Suprapubic skin (tissue), 4 donors: ENCODE data around the gene NEFH.

Source experiments
- CTCF ChIP-seq, 2 donors: fragments of 200-600 bp in 1 of 2; fragments of 450-650 bp in 1 of 2; sonication (generic) in 1 of 2; IDR thresholded peaks; one replicate each; pipeline ENCODE4 v1.5.1; 2016 to 2019; ENCODE audit warnings: antibody characterized with exemption in 2 of 2, mild to moderate bottlenecking in 1 of 2, moderate library complexity in 1 of 2
- EP300 ChIP-seq: sonication (generic); formaldehyde crosslinking; IDR thresholded peaks from one replicate; pipeline ENCODE4 v1.6.1; 2017; ENCODE audit warnings: antibody characterized with exemption
- POLR2A ChIP-seq, 2 donors: fragments of 450-650 bp; IDR thresholded peaks; one replicate each; pipeline ENCODE4 v1.6.1; 2017; ENCODE audit warnings: antibody characterized with exemption in 2 of 2, mild to moderate bottlenecking in 2 of 2, moderate library complexity in 2 of 2
- POLR2AphosphoS5 ChIP-seq, 3 donors: sonication (generic); formaldehyde crosslinking; IDR thresholded peaks; one replicate each; pipeline ENCODE4 v1.6.1; 2017; ENCODE audit warnings: antibody characterized with exemption in 3 of 3

- TF ChIP-seq POLR2A (IDR thresholded peaks at IDR 0.05) (no peak), CTCF (IDR thresholded peaks at IDR 0.05) (peak in 1 of 2 donors; percentile 18), POLR2AphosphoS5 (IDR thresholded peaks at IDR 0.05) (no peak), EP300 (no peak)
Measured at GRCh38 chr22:29524442-29525191, 44.6 kb downstream of the NEFH start.
